Hepatic stellate cell (primary cell): ENCODE data around the gene ZDHHC7.
"Not testable (repeated sequence)": the region's sequence is repeated elsewhere in the genome, so short reads cannot be mapped to it uniquely, and the experiment has no call there.

ENCODE experiments used
- DNase-seq: peaks from one replicate; pipeline ENCODE4 v3.0.0; 2011; ENCODE audit warnings: low spot score

Gene ZDHHC7

GRCh38 chr16:85042606-85043005 is 31.3 kb upstream of the ZDHHC7 start:
- no peak for DNase-seq

GRCh38 chr16:85042167-85042526 is 30.8 kb upstream of the ZDHHC7 start:
- DNase-seq, result no peak

GRCh38 chr16:85041219-85042166 is 30.2 kb upstream of the ZDHHC7 start:
- no peak for DNase-seq

- no peak for DNase-seq
Observed at GRCh38 chr16:85040685-85041084, 29.4 kb upstream of the ZDHHC7 start.

GRCh38 chr16:85037721-85038120 is 26.4 kb upstream of the ZDHHC7 start:
- DNase-seq, result no peak

- DNase-seq, result no peak
Observed at GRCh38 chr16:85037050-85037410, 25.7 kb upstream of the ZDHHC7 start.

GRCh38 chr16:85036236-85037049 is 25.1 kb upstream of the ZDHHC7 start:
- DNase-seq, result no peak

- DNase-seq, result no peak
Observed at GRCh38 chr16:85034591-85035433, 23.5 kb upstream of the ZDHHC7 start.

GRCh38 chr16:85033171-85033570 is 21.8 kb upstream of the ZDHHC7 start:
- DNase-seq, result no peak

- not testable (repeated sequence) for DNase-seq
Observed at GRCh38 chr16:85032187-85032586, 20.9 kb upstream of the ZDHHC7 start.

GRCh38 chr16:85031451-85031850 is 20.1 kb upstream of the ZDHHC7 start:
- DNase-seq, result no peak

- DNase-seq, result no peak
Observed at GRCh38 chr16:85029981-85030401, 18.7 kb upstream of the ZDHHC7 start.

- DNase-seq, result peak; percentile 46
Observed at GRCh38 chr16:85029408-85029784, 18.1 kb upstream of the ZDHHC7 start.

GRCh38 chr16:85028685-85029407 is 17.5 kb upstream of the ZDHHC7 start:
- no peak for DNase-seq

- DNase-seq, result no peak
Observed at GRCh38 chr16:85027958-85028684, 16.8 kb upstream of the ZDHHC7 start.

GRCh38 chr16:85027349-85027957 is 16.1 kb upstream of the ZDHHC7 start, which contains the start of gene KIAA0513:
Gene KIAA0513 (plus strand): TSS chr16:85027795. CDS start chr16:85067072, 39,277 bp downstream.
- peak; percentile 95 for DNase-seq

- no peak for DNase-seq
Observed at GRCh38 chr16:85026703-85027102, 15.4 kb upstream of the ZDHHC7 start.

- DNase-seq, result no peak
Observed at GRCh38 chr16:85025781-85026653, 14.7 kb upstream of the ZDHHC7 start.

GRCh38 chr16:85019659-85020245 is 8.4 kb upstream of the ZDHHC7 start:
- no peak for DNase-seq
